HepG2 (cell line): Measurements from ENCODE around the gene HNRNPA1. TPM values are rescaled to one million over a fixed set of nuclear protein-coding genes. Genes with fewer than 3 reads are reported as not detected.

ENCODE experiments used
- ARNT2 ChIP-seq: sonication (generic); formaldehyde crosslinking; IDR thresholded peaks from 2 replicates; pipeline ENCODE4 v1.8.0; 2022; ENCODE audit warnings: mild to moderate bottlenecking, low read depth, missing genetic modification reagents, moderate library complexity
- FIP1L1 ChIP-seq: fragments of 200-400 bp; formaldehyde crosslinking; IDR thresholded peaks from 2 replicates; pipeline ENCODE4 v1.6.1; 2018; ENCODE audit warnings: low read depth, mild to moderate bottlenecking, low read length, moderate library complexity, borderline replicate concordance; ENCODE audit not compliant: insufficient read depth
- HHEX ChIP-seq: IDR thresholded peaks from 2 replicates; pipeline ENCODE4 v1.6.1; 2016; ENCODE audit warnings: control low read depth
- HOXD1 ChIP-seq: sonication (generic); formaldehyde crosslinking; IDR thresholded peaks from 2 replicates; pipeline ENCODE4 v1.5.0; 2020; ENCODE audit warnings: missing genetic modification reagents
- MEIS1 ChIP-seq: sonication (generic); formaldehyde crosslinking; IDR thresholded peaks from 2 replicates; pipeline ENCODE4 v1.9.0; 2021; ENCODE audit warnings: mild to moderate bottlenecking, missing genetic modification reagents, moderate library complexity, borderline replicate concordance
- SMC3 ChIP-seq: IDR thresholded peaks from 2 replicates; pipeline ENCODE4 v1.6.1; 2011; ENCODE audit warnings: low read length, improper control_type of control experiment
- SNAI1 ChIP-seq: sonication (generic); formaldehyde crosslinking; IDR thresholded peaks from 2 replicates; pipeline ENCODE4 v1.5.0; 2020; ENCODE audit warnings: mild to moderate bottlenecking, missing genetic modification reagents, borderline replicate concordance
- TBX2 ChIP-seq: sonication (generic); formaldehyde crosslinking; IDR thresholded peaks from 2 replicates; pipeline ENCODE4 v1.5.0; 2020; ENCODE audit warnings: missing genetic modification reagents, mild to moderate bottlenecking, borderline replicate concordance
- ZNF260 ChIP-seq: sonication (generic); formaldehyde crosslinking; IDR thresholded peaks from 2 replicates; pipeline ENCODE4 v1.4.0; 2020; ENCODE audit warnings: missing genetic modification reagents, low read depth, mild to moderate bottlenecking, borderline replicate concordance
- ZNF33A ChIP-seq: sonication (generic); formaldehyde crosslinking; IDR thresholded peaks from 2 replicates; pipeline ENCODE4 v1.5.1; 2020; ENCODE audit warnings: missing genetic modification reagents, mild to moderate bottlenecking, moderate library complexity, borderline replicate concordance
- ZNF737 ChIP-seq: sonication (generic); formaldehyde crosslinking; IDR thresholded peaks from 2 replicates; pipeline ENCODE4 v1.5.0; 2020; ENCODE audit warnings: missing genetic modification reagents, mild to moderate bottlenecking, borderline replicate concordance
- ZNF749 ChIP-seq: sonication (generic); formaldehyde crosslinking; IDR thresholded peaks from 2 replicates; pipeline ENCODE4 v1.8.0; 2022; ENCODE audit warnings: mild to moderate bottlenecking, missing genetic modification reagents, moderate library complexity, borderline replicate concordance
- polyA plus RNA-seq, 8 experiments: library from polyadenylated mRNA; depleted of rRNA in 3 of 8; stranded (reverse) in 7 of 8; unstranded in 1 of 8; fragments of >200 nt; fragmentation: Illumina TruSeq in 4 of 8; extraction: Trizol in 4 of 8; gene quantifications; 2 replicates each; pipeline versions ENCODE4 v1.2.1 to v1.2.3, GENCODE V29; 2011 to 2016; ENCODE audit warnings: low read depth in 4 of 8, missing spikeins in 1 of 8, mixed read lengths in 1 of 8; ENCODE audit not compliant: insufficient read depth in 1 of 8
- total RNA-seq, 5 experiments: library from RNA; depleted of rRNA; stranded (reverse); fragments of >200 nt; fragmentation: Illumina TruSeq; extraction: Trizol; gene quantifications; 2 replicates each; pipeline ENCODE4 v1.2.3, GENCODE V29; 2016; ENCODE audit warnings: low read depth in 1 of 5
- TF ChIP-seq, protein P1 (sequence below), 2 experiments: sonication (generic) in 1 of 2; formaldehyde crosslinking in 1 of 2; IDR thresholded peaks; 2 replicates each; pipeline versions ENCODE4 v1.4.0 to v1.6.1; 2016 to 2020; ENCODE audit warnings: borderline replicate concordance in 1 of 2, low read depth in 1 of 2, mild to moderate bottlenecking in 1 of 2, missing genetic modification reagents in 1 of 2
- TF ChIP-seq, protein P2 (sequence below): sonication (generic); formaldehyde crosslinking; IDR thresholded peaks from 2 replicates; pipeline ENCODE4 v1.5.1; 2020; ENCODE audit warnings: missing genetic modification reagents, mild to moderate bottlenecking, borderline replicate concordance
- TF ChIP-seq, protein P3 (sequence below): conservative IDR thresholded peaks from 2 replicates; pipeline ENCODE4 v1.6.1; 2018; ENCODE audit warnings: missing genetic modification reagents
- TF ChIP-seq, protein P4 (sequence below): sonication (generic); formaldehyde crosslinking; IDR thresholded peaks from 2 replicates; pipeline ENCODE4 v1.4.0; 2020; ENCODE audit warnings: mild to moderate bottlenecking, missing genetic modification reagents, borderline replicate concordance

The HNRNPA1 gene
- total and polyA plus RNA-seq, 2 of the 13 experiments (the other 11 are each of a cell fraction or from before 2014, with no cell fraction given): 535 to 1,820 TPM

DNA sequence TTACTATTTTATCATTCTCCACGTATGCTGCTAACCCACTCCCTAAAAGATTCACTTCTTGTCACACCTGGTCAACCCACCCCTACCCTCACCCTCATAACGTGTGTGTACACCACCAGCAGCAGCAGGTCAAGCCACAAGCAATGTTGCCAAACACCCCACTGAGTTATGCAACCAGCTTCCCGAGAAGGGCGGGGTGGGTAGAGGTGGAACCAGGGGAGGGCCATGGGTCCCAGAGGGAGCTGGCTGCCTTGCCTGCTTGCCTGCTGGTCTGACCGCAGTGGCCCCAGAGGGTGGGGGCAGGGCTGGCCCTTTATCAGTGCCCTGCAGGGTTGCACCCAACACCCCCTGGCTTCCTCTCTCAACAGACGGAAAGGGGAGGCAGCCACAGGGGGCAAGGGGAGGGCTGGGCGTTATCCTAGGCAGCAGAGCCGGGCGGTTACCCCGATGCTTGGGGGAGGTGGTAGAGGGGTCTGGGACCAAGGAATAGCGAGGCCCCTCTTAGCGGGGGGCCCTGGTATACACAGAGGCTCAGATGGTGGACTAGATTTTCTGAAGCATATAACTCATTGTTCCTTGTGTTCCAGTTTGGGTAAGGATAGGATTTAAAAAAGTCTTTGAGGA lies 23.8 kb downstream of the HNRNPA1 start (continued):
- peak; percentile 48; the same call in 1 of the 2 replicates for TF ChIP-seq ARNT2 (CRISPR knock-in tag)
- TF ChIP-seq, protein P1, sequence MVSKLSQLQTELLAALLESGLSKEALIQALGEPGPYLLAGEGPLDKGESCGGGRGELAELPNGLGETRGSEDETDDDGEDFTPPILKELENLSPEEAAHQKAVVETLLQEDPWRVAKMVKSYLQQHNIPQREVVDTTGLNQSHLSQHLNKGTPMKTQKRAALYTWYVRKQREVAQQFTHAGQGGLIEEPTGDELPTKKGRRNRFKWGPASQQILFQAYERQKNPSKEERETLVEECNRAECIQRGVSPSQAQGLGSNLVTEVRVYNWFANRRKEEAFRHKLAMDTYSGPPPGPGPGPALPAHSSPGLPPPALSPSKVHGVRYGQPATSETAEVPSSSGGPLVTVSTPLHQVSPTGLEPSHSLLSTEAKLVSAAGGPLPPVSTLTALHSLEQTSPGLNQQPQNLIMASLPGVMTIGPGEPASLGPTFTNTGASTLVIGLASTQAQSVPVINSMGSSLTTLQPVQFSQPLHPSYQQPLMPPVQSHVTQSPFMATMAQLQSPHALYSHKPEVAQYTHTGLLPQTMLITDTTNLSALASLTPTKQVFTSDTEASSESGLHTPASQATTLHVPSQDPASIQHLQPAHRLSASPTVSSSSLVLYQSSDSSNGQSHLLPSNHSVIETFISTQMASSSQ (IDR thresholded peaks at IDR 0.05; ENCODE audit: low read depth): no peak
- TF ChIP-seq, protein P1 (CRISPR knock-in tag; IDR thresholded peaks at IDR 0.05; ENCODE audit: borderline replicate concordance): 0 out of 2 replicates have a peak, but pooled peaks have one; percentile 21
- TF ChIP-seq SMC3: no peak; the same call in 1 of the 2 replicates
- TF ChIP-seq HOXD1 (CRISPR knock-in tag): no peak; the same call in 1 of the 2 replicates
- peak; percentile 72; the same call in 1 of the 2 replicates for TF ChIP-seq TBX2 (CRISPR knock-in tag)
- TF ChIP-seq ZNF260: no peak
- 0 out of 2 replicates have a peak, but pooled peaks have one; percentile 44 for TF ChIP-seq FIP1L1
- TF ChIP-seq, protein P2, sequence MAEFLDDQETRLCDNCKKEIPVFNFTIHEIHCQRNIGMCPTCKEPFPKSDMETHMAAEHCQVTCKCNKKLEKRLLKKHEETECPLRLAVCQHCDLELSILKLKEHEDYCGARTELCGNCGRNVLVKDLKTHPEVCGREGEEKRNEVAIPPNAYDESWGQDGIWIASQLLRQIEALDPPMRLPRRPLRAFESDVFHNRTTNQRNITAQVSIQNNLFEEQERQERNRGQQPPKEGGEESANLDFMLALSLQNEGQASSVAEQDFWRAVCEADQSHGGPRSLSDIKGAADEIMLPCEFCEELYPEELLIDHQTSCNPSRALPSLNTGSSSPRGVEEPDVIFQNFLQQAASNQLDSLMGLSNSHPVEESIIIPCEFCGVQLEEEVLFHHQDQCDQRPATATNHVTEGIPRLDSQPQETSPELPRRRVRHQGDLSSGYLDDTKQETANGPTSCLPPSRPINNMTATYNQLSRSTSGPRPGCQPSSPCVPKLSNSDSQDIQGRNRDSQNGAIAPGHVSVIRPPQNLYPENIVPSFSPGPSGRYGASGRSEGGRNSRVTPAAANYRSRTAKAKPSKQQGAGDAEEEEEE (CRISPR knock-in tag): no peak
- TF ChIP-seq HHEX (CRISPR knock-in tag): no peak
- no peak for TF ChIP-seq ZNF749 (CRISPR knock-in tag)
- TF ChIP-seq SNAI1 (CRISPR knock-in tag): no peak
- TF ChIP-seq, protein P3, sequence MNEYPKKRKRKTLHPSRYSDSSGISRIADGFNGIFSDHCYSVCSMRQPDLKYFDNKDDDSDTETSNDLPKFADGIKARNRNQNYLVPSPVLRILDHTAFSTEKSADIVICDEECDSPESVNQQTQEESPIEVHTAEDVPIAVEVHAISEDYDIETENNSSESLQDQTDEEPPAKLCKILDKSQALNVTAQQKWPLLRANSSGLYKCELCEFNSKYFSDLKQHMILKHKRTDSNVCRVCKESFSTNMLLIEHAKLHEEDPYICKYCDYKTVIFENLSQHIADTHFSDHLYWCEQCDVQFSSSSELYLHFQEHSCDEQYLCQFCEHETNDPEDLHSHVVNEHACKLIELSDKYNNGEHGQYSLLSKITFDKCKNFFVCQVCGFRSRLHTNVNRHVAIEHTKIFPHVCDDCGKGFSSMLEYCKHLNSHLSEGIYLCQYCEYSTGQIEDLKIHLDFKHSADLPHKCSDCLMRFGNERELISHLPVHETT: no peak
- TF ChIP-seq, protein P4, sequence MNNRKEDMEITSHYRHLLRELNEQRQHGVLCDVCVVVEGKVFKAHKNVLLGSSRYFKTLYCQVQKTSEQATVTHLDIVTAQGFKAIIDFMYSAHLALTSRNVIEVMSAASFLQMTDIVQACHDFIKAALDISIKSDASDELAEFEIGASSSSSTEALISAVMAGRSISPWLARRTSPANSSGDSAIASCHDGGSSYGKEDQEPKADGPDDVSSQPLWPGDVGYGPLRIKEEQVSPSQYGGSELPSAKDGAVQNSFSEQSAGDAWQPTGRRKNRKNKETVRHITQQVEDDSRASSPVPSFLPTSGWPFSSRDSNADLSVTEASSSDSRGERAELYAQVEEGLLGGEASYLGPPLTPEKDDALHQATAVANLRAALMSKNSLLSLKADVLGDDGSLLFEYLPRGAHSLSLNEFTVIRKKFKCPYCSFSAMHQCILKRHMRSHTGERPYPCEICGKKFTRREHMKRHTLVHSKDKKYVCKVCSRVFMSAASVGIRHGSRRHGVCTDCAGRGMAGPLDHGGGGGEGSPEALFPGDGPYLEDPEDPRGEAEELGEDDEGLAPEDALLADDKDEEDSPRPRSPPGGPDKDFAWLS: no peak
- no peak for TF ChIP-seq ZNF737 (CRISPR knock-in tag)
- TF ChIP-seq ZNF33A (CRISPR knock-in tag): no peak
- TF ChIP-seq MEIS1: no peak
